Thyroid gland (tissue), 4 donors: Measurements from ENCODE around the gene ZNF100.

Experiments
- CTCF ChIP-seq, 6 experiments: fragments of 200-600 bp in 3 of 6; fragments of 450-650 bp in 3 of 6; sonication (generic) in 3 of 6; IDR thresholded peaks; one replicate each; pipeline ENCODE4 v1.5.1; 2016 to 2019; ENCODE audit warnings: antibody characterized with exemption in 6 of 6, mild to moderate bottlenecking in 2 of 6, inconsistent platforms in 1 of 6, moderate library complexity in 1 of 6
- POLR2A ChIP-seq, 2 donors: fragments of 450-650 bp; IDR thresholded peaks; one replicate each; pipeline ENCODE4 v1.6.1; 2017; ENCODE audit warnings: antibody characterized with exemption in 2 of 2, mild to moderate bottlenecking in 2 of 2, moderate library complexity in 1 of 2

- TF ChIP-seq CTCF (IDR thresholded peaks at IDR 0.05) (no peak), POLR2A (IDR thresholded peaks at IDR 0.05) (no peak)
These were observed 73.0 kb downstream of the ZNF100 start for GRCh38 chr19:21694171-21694906.
